ENCODE results near the gene TTLL9.
"Not testable (repeated sequence)": the region's sequence is repeated elsewhere in the genome, so short reads cannot be mapped to it uniquely, and the experiment has no call there.

TTLL9 gene

DNA sequence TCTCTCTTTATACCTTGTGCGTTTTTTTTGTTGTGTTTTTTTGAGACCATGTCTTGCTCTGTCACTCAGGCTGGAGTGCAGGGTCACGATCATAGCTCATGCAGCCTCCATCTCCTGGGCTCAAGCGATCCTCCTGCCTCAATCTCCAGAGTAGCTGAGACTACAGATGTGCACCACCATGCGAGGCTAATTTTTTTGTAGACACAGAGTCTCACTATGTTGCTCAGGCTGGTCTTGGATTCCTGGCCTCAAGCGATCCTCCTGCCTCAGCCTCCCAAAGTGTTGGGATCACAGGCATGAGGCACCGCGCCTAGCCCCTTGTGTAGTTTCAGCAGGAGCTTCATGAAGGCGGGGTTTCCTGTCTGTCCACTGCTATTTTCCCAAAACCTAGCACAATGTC lies 54.1 kb downstream of the TTLL9 start:
- TF ChIP-seq MYC (IDR thresholded peaks at IDR 0.05; ENCODE audit: low read depth, low read length) (no peak), POLR2A (IDR thresholded peaks at IDR 0.05; ENCODE audit: extremely low read depth, insufficient read length) (no peak)
- TF ChIP-seq, protein P1, sequence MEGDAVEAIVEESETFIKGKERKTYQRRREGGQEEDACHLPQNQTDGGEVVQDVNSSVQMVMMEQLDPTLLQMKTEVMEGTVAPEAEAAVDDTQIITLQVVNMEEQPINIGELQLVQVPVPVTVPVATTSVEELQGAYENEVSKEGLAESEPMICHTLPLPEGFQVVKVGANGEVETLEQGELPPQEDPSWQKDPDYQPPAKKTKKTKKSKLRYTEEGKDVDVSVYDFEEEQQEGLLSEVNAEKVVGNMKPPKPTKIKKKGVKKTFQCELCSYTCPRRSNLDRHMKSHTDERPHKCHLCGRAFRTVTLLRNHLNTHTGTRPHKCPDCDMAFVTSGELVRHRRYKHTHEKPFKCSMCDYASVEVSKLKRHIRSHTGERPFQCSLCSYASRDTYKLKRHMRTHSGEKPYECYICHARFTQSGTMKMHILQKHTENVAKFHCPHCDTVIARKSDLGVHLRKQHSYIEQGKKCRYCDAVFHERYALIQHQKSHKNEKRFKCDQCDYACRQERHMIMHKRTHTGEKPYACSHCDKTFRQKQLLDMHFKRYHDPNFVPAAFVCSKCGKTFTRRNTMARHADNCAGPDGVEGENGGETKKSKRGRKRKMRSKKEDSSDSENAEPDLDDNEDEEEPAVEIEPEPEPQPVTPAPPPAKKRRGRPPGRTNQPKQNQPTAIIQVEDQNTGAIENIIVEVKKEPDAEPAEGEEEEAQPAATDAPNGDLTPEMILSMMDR (IDR thresholded peaks at IDR 0.05; ENCODE audit: low read depth, low read length) = no peak
- TF ChIP-seq, protein P2, sequence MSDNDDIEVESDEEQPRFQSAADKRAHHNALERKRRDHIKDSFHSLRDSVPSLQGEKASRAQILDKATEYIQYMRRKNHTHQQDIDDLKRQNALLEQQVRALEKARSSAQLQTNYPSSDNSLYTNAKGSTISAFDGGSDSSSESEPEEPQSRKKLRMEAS (IDR thresholded peaks at IDR 0.05; ENCODE audit: low read depth, low read length) = no peak
- H3K4me3 ChIP-seq (ENCODE audit: low read depth, low read length) = no peak overlapping the region
- no peak for DNase-seq (ENCODE audit: low read depth)

DNA sequence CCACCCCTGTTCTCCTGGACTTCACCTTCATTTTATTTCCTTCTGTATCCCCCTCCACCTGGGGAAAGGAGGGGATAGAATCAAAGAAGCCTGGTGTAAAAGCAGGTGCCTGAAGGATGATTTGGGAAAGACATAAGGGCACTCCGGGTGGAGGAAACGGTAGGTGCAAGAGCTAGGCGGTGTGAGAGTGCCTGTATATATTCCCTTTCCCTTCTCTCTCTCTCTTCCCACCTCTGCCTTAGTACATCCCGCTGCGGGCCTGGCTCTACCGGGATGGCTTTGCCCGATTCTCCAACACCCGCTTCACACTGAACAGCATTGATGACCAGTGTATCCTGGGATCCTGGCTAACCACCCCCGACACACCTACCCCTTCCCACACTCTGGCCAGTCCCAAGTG lies 55.2 kb downstream of the TTLL9 start:
- DNase-seq (ENCODE audit: low read depth) = no peak
- H3K4me3 ChIP-seq (ENCODE audit: low read depth, low read length) = no peak overlapping the region
- TF ChIP-seq MYC (IDR thresholded peaks at IDR 0.05; ENCODE audit: low read depth, low read length) (no peak), POLR2A (IDR thresholded peaks at IDR 0.05; ENCODE audit: extremely low read depth, insufficient read length) (no peak)
- TF ChIP-seq, protein P1 (IDR thresholded peaks at IDR 0.05; ENCODE audit: low read depth, low read length) = no peak
- TF ChIP-seq, protein P2 (IDR thresholded peaks at IDR 0.05; ENCODE audit: low read depth, low read length) = no peak

DNA sequence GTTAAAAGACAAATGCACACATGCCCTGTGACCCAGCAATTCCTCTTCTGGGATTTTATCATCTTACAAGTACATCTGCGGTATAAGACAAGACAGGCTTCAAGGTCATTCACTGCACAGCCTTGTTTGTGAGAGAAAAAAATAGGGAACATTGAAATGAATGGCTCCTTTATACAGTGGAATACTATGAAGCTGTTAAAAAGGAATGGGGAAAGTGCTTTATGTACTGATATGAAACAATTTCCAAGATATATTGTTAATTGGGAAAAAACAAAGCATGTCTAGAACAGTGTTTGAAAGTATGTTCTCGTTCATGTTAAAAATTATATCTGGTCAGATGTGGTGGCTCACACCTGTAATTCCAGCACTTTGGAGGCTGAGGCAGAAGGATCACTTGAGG lies 56.1 kb downstream of the TTLL9 start:
- TF ChIP-seq POLR2A (IDR thresholded peaks at IDR 0.05; ENCODE audit: extremely low read depth, insufficient read length) (no peak), MYC (IDR thresholded peaks at IDR 0.05; ENCODE audit: low read depth, low read length) (no peak)
- TF ChIP-seq, protein P2 (IDR thresholded peaks at IDR 0.05; ENCODE audit: low read depth, low read length) = no peak
- TF ChIP-seq, protein P1 (IDR thresholded peaks at IDR 0.05; ENCODE audit: low read depth, low read length) = no peak
- H3K4me3 ChIP-seq (ENCODE audit: low read depth, low read length) = no peak overlapping the region
- no peak for DNase-seq (ENCODE audit: low read depth)

DNA sequence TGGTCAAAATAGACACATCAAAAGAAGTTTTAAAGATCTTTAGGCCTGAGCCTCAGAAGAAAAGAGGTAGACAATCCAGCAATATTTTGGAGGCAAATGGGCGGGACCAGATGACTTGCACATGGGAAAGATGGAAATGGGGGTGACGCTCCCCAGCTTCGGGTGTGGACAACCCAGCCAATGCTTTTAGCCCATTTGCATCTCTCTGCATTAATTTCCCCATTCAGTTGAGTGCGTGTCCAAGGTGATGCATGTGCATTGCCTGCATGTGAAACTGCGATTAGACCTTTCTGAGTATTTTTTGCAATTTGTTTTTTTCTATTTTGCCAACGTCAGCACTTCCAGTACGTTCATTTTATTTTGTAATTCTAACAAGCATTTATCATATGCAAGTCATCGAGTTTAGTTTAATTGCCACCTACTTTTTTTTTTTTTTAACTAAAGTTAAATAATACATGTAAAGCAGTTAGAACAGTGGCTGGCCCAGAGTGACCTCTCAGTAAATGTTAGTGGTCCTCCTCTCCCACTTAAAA lies 57.3 kb downstream of the TTLL9 start:
- H3K4me3 ChIP-seq (ENCODE audit: low read depth, low read length) = no peak overlapping the region
- DNase-seq (ENCODE audit: low read depth) = no peak
- TF ChIP-seq, protein P2 (IDR thresholded peaks at IDR 0.05; ENCODE audit: low read depth, low read length) = no peak
- TF ChIP-seq, protein P1 (IDR thresholded peaks at IDR 0.05; ENCODE audit: low read depth, low read length) = no peak
- no peak for TF ChIP-seq POLR2A (IDR thresholded peaks at IDR 0.05; ENCODE audit: extremely low read depth, insufficient read length)
- TF ChIP-seq MYC (IDR thresholded peaks at IDR 0.05; ENCODE audit: low read depth, low read length) = no peak

DNA sequence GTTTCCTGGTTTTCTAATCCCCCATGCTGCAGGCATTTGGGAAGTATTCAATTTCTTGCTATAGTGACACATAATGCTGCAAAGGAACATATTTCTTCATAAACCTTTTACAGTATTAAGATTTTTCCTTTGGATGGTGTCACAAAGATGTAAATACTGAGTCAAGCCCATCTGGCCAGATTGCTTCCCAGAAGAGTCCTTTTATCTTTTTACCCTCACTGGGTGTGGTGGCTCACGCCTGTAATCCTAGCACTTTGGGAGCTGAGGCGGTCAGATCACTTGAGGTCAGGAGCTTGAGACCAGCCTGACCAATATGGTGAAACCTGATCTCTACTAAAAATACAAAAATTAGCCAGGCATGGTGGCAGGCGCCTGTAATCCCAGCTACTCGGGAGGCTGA lies 59.2 kb downstream of the TTLL9 start:
- H3K4me3 ChIP-seq (ENCODE audit: low read depth, low read length); DNase-seq (ENCODE audit: low read depth): not testable (repeated sequence)

DNA sequence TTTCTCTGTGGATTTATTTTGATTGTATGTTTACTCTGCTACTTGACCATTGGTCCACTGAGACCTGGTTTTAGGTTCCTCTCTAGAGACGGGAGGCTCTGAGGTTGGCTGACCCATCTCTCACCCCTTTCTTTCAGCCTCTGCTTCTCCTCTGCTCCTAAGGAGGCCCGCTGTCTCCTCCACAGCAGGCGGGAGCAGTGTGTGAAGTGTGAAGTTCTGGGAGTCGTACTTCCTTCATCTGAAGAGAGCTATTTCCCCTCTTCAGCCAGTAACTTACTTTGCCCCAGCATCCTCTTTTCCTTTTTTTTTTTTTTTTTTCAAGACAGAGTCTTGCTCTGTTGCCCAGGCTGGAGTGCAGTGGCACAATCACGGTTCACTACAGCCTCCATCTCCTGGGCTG lies 60.3 kb downstream of the TTLL9 start:
- no peak for DNase-seq (ENCODE audit: low read depth)
- TF ChIP-seq, protein P2 (IDR thresholded peaks at IDR 0.05; ENCODE audit: low read depth, low read length) = no peak
- TF ChIP-seq, protein P1 (IDR thresholded peaks at IDR 0.05; ENCODE audit: low read depth, low read length) = no peak
- TF ChIP-seq MYC (IDR thresholded peaks at IDR 0.05; ENCODE audit: low read depth, low read length) (no peak), POLR2A (IDR thresholded peaks at IDR 0.05; ENCODE audit: extremely low read depth, insufficient read length) (no peak)
- H3K4me3 ChIP-seq (ENCODE audit: low read depth, low read length) = no peak overlapping the region

Data from NB4 (cell line).